Stimulated activated CD8-positive, alpha-beta memory T cell treated with anti-CD3 and anti-CD28 coated beads, Interleukin-12 subunit alpha, Interleukin-12 subunit beta, amount 100 ng/mL, for 24 hours (primary cell): ENCODE results near the gene CELSR2.
"Not testable (repeated sequence)": the region's sequence is repeated elsewhere in the genome, so short reads cannot be mapped to it uniquely, and the experiment has no call there.

Experiments
- DNase-seq: peaks from one replicate; pipeline ENCODE4 v3.0.0-alpha.2; 2020; ENCODE audit errors: extremely low read depth

Gene CELSR2

DNA sequence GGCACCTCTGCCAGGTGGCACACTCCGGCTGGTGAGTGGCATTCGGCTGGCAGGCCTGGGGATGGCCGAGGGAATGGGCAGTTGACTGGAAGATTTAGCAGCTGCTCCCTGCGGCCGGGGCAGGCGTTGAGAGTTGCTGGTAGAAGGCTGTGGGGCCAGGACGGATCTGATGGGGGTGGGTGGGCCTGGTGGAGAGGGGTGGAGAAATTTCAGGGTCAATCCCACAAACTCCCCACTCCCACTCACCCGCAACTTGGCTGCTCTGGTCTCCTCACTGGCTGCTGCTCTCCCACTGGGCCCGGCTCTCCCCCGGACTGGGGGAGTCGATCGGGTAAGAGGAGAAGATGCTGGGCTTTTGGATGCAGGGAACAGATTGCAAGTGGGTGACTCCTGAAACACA is 31.5 kb downstream of the CELSR2 start:
- DNase-seq = no peak

DNA sequence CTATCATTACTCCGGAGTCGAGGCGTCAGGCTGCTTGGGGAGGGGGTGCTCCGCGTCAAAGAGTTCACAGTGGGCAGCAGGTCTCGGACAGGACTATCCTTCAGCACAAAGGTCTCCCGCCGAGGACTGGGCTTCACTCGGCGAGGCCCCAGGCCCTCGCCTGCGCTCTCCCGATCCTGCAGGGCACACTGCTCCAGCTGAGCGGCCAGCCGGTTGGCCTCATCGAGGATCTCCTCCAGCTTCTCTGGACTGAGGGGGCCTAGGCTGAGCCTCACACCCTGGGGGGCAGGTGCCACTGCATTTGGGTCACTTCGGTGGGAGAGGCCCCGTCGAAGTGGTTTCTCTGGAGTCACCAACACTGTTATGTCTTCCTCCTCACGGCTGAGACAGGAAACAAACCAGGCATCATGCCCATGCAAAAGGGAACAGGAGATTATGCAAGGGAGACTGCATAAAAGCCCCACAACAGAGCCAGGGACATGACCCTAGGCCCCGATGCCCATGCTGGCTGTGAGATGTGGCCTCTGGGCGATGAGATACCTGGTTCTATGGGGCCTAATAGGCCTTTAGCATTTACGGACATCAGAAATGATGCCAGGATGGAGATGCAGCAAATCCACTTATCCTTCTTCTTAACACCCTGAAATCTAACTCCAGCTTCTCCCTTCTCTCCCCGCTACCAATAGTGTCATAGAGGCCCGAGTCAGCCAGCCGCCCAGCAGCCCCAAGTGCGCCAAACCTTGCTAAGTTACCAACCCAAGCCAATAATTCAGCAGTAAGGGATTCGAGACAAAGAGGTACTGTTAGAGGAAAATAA is 32.5 kb downstream of the CELSR2 start:
- no peak for DNase-seq

DNA sequence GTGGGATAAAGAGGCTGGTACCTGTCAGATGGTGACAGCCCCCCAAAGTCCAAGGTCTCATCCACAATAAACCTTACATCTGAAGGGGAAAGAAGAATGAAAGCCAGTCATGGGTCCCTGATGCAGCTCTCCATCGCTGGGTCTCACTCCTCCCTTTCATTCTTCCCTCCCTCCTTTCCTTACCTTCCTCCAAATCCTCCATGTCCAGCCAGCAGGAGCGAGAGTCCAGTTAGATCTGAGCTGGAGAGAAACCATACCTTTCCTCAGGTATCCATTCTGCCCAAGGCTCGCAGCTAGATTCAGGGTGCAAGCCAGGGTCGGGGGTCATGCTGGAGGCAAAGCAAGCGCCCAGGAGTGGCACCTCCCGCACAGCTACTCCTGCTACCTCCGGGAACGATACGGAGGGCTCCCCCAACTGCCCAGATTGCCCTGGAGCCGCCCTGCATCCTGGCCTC is 33.2 kb downstream of the CELSR2 start:
- no peak for DNase-seq

DNA sequence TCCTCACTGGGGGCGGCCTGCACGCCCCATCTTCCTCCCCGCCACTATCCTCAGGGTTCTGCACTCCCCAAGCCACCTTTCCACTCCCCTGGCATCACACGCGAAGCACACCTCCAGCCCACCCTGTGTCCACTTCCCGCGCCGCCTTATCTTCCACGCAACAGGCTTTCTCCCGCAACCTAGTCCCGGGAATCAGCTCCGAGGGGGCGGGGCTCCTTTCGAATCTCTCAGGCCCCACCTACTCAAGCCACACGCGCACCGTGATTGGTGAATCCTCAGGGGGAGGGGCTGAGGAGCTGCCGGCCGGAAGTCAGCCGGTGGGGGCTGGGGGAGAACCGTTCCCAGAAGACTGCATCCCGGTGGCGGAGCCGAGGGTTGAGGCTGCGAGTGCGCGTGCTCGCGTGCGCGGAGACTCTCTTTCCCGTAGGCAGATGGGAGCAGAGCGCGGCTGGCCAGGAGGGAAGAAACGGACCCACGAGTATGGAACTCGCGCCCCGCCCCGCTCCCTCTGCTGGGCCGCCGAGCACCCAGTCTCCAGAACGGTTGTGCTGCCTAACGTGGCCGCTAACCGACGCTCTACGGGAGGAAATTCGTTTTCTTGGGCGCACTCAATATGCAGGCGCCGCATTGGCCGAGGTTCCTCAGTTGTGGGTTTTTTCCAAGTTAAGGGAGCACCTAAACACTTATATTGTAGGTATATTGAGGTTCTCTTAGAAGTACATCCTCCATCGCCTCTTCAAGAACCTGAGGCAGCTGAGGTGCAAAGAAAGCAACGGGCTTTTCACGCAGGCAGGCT is 33.8 kb downstream of the CELSR2 start, which contains the start of gene PSRC1:
TSS of gene PSRC1 (minus strand) at position 194 of the 796 bp plus-strand sequence.
- peak; percentile 65 for DNase-seq

DNA sequence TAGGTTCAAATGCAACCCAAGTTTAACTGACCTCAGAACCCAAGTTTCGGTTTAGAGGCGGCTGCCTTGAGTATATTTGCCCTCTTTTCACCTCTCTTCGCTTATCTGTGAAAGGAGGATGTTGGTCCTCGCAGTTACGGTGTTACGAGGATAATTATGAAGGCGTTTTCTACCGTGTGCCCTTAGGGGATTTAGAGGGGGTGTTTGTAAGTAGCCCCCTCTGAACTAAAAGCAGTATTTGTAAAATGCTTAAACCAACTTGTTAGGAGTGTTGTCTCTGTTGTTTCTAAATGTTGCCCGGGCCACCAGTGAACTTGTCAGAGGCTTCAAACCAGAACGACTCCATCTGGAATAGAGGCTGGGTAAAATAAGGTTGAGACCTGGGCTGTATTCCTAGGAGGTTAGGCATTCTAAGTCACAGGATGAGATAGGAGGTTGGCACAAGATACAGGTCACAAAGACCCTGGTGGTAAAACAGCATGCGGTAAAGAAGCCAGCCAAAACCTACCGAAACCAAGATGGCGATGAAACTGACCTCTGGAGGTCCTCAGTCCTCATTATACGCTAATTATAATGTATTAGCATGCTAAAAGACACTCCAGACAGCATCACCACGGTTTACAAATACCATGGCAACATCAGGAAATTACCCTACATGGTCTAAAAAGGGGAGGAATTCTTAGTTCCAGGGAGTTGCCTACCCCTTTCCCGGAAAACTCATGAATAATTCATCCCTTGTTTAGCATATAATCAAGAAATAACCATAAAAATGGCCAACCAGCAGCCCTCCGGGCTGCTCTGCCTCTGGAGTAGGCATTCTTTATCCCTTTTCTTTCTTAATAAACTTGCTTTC is 34.6 kb downstream of the CELSR2 start:
- DNase-seq = no peak

DNA sequence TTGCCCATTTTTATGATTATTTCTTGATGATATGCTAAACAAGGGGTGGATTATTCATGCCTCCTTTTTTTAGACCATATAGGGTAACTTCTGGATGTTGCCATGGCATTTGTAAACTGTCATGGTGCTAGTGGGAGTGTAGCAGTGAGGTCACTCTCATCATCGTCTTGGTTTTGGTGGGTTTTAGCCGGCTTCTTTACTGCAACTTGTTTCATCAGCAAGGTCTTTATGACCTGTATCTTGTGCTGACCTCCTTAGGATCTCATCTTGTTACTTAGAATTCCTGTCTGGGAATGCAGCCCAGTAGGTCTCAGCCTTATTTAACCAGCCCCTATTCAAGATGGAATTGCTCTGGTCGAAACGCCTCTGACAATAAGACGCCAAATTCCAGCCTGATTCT is 37.4 kb downstream of the CELSR2 start:
- DNase-seq = not testable (repeated sequence)

DNA sequence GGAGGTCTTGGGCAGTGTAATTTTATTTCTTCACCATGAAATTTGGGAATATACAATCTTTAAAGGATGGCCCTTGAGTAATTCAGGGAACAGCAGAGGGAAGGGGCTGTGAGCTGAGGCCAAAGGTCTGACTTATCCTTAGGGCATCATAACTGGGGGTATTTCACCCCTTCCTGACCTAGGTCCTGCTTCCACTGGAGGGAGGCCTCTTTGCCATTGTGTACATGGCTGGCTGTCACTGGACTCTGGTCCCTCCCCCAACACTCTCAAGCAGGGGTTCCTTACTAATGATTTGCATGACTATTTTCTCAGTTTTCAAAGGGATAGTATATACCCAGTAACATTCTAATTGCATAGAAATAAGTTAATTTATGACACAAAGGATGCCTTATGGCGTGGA is 40.8 kb downstream of the CELSR2 start:
- no peak for DNase-seq

DNA sequence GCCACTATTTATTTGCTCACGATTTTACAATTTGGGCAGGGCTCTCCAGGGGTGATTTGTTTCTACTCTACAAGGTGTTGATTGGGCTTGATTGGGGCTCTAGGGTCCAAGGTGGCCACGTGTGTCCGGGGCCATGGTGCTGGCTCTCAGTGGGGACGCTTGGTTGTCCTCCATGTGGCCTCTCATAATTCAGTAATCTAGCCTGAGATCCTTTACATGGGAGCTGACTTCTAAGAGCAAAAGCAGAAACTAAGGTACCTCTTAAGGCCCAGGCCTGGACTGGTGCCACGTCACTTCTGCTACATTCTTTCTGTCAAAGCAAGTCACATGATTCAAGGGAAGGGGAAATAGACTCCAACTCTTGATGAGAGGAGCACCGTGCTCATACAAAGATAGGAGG is 41.7 kb downstream of the CELSR2 start:
- DNase-seq = no peak

DNA sequence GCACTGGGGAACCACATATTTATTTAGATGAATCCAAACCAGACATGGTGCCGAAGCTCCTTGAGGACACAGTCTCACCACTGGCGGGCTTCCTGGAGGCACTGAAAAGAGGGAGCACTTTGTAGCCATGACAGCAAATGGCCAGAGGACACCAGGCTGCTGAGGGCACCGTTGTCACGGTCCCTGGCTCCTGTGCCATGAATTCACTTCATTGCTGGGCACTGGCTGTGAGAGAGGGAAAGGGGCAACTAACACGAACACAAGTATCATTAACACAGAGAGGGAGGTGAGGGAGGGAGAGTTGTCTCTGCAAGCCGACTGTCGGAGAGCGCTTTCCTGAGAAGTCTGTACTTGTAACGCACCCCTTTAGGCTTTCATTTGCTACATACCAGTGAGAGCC is 43.0 kb downstream of the CELSR2 start:
- no peak for DNase-seq

DNA sequence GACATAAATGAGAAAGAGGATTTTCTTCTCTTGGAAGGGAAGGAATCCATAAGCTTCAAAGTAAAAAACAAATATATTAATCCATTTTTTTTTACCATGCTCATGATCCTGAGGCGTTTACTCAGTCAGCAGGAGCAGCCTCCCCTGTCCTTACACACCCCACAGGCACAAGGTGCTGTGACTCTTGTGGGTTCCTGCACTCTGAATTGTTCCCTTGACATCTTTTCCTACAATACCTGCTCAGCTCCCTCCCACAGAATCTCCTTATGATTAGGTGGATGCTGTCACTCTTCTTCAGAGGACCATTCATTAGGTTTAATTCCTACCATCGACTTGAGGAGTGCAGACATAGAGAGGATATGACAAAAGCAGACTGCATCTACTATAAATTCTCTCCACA is 43.7 kb downstream of the CELSR2 start:
- DNase-seq = no peak

DNA sequence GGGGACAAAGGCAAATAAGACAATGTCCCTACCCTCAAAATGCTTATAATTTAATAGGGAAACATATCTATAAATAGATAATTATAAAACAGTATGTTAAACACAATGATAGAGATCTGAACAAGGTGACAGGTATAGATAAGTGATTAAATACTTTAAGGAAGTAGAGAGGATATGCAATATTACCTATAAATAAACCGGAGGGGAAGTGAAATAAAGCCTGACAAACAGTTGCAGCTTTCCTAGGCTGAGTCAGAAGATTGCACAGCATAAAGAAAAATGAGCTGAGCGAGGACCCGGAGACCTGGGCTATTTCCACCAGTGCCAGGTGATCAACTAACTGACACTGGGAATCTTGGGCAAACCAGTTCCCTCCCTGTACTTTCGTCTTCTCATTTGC is 45.1 kb downstream of the CELSR2 start:
- no peak for DNase-seq

DNA sequence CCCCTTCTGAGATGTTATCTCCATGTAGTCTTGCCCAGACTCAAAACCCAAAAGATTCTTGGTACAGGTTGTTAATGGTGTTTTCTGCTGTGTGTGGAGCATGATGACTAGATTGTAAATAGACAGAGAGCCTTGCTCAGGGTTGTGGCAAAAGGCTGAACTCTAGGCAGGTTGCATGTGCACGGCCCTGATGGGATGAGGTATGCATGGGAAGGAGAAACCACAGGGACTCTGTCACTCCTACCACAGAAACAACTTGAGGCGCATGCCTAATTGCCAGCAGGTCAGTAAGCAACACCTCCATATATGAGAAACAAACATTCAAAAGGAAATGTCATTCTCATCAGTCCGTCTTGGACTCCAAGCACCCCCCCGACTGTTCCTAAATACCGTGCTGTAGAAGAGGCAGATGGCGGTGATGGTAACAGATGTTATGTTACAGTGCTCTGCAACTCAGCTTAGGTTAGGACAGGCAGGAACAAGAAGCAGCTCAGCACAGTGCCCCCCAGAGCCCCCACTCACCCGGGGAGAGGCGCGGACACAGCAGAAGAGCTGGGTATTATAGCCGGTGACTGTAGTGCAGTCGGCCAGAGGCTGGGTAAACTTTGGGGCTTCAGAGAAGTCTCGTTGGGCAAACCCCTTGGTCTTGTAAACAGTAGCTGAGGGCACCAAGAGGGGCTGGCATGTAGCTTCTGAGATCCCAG is 46.5 kb downstream of the CELSR2 start:
- DNase-seq = no peak

DNA sequence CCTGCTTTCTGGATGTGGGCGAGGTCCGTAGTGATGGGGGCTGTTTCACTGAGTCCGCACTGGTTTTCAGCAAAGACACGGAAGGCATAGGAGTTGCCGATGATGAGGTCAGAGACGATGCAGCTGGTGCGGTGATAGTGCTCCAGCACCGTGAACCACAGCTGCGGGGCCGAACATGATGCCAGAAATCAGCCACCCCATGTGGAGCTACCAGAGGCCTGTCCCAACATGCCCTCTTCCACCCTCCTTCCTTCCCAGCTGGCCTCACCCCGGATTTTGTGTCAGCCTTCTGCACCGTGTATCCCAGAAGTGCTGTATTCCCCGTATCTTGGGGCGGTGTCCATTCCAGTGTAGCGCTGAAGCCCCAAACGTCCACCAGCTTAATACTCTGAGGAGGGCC is 47.4 kb downstream of the CELSR2 start:
- no peak for DNase-seq

DNA sequence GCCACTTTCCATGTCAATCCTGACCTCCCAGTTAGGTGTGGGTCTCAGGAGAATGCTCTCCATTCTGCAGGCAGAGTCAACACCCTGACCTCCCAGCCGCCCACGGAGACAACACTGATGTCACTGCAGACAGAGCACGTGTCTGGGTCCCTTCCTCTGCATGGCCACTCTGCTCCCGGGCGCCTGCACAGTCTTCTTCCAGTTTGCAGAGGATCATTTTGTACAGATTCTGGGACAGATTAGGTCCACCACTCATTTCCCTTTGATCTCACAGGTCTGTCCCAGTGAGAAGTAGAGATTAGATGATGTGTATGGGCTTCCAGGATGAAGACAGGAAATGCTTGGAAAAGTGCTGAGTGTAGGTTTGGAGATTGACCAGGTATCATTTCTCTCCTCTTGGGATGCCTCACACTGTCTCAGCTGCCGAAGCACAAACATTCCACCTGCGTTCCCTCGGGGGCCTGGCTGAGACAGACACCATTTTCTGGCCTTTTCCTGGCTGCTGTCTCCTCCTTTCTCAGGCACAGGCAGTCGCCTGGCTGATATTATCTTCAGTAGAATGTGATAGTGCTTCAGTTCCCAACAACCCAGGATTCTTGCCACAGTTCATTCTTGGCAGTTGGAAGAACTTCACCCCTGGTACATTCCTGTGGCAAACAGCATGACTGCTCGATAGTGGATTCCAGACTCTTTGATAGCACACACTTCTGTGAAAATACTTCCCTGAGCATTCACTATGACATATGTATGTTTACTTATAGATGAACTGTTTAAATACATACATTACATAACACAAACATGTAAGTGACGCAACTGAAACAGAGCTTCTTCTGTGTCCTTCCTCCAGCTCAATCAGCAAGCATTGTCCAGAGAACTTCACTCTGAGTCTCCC is 49.6 kb downstream of the CELSR2 start:
- DNase-seq = no peak

DNA sequence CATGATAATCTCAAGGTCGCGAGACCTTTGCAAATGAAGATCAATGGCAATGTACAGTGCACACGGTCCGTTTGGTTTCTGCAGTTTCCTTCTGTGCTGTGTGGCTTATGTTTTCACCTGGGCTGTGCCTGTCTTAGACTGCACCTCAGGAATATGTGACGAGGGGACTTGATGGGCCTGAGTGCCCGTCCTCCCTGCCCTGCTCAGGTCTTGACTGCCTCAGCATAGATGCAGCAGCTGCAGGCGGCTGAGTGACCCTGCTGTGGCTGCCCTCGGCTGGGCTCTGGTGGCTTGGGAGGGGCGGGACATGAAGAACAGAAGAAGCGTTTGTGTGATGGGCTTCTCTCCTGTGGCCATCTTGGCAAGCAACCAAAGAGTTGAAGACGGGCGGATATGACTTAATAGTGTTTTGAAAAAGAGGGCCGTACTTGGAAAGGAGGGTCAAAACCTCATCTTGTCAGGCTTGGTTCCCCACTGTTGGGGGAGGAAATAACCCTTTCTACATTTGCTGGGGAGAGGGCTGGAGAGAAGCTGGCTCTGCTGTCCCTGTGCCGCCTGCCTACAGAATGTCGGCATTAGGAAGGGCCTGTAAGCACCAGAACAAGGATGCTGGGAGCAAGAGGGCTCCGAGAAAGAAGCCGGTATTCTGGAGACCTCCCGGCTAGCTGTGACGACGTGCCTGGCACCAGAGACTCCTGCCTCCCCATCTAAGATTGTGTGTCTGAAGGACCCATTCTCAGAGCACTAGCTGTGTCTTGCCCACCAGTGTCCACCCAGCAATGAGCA is 50.4 kb downstream of the CELSR2 start:
- DNase-seq = no peak

DNA sequence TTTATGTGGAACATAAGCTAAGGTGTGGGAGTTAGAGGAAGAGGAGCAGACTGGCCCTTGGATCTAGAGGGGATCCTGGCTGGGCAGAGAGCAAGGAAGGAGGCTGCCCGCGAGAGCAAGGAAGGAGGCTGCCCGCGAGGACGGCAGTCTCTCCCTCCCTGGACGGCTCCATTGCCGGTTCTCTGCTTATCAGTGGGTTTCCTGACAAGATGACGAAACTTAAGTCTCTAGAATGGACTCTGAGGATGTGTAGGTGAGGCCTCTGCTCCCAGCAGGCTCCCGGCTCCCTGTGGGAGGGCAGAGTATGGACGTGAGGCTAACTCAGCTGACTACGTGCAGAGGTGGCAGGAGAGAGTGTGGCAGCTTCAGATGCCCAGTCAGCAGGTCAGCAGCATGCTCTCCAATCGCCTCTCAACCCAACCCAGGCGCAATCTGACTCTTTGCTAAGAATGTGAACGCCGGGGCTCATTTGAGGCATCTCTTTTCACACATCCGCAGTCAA is 51.4 kb downstream of the CELSR2 start:
- no peak for DNase-seq

DNA sequence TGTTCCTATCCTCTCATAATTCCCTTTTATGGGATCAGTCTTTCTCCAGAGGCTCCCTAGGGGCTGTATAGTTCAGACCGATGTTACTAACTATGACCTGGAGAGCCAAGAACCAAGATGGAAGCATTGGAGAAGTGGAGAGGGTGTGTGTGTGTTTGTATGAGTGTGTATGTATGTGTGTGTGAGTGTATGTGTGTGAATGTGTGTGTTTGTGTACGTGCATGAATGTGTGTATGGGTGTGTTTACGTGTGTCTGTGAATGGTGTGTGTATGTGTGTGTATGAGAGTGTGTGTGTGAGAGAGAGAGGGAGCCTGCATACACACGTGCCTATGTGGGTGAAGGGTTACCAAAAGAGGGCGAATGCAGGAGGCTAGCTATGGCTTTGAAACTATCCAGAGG is 52.5 kb downstream of the CELSR2 start:
- no peak for DNase-seq

DNA sequence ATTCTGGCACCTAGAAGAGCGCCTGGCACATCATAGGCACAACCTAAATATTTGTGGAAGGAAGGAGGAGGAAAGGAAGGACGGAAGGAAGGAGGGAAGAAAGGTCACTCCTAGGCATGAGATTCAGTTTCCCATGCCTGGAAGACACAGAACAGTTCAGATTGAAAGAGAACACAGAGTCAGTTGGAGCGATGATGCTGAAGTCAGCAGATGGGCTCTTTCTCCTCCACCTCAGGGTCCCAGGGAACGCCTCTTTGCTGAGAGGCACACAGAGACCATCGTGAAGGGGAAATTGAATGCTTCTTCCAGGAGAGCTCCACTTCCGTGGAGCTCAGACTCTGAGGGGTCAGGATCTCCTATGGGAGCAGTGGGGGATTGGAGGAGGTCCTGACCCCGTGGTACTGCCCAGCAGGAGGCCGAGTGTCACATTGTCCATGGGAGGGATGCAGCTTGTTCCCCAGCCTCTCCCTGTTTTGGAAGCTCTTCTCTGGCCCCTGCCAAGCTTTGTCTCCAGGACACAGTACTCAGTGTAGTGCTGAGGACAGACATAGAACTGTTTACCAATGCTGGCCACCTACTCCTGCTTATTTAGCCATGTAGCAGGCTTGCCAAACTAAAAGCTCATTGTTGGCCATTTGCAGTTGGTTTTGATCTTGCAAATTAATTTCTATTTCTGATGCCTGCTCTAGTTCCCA is 55.0 kb downstream of the CELSR2 start:
- DNase-seq = no peak

DNA sequence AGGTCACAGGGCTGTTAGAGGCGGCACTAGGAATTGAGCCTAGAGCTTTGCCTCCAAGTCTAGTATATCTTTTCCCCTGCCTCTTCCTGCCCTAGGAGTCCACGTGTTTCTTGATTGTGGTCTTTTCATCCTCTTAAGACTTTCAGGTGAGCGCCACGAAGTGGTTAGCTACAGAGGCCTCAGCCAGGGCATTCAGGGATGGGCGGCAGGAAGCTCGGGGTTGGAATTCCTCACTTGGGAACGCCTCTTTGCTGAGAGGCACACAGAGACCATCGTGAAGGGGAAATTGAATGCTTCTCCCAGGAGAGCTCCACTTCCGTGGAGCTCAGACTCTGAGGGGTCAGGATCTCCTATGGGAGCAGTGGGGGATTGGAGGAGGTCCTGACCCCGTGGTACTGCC is 56.7 kb downstream of the CELSR2 start:
- DNase-seq = not testable (repeated sequence)
